Ecto neural progenitor cell (in vitro differentiated cells): ENCODE measurements around the gene EIF5A.

Experiments used
- DNase-seq: peaks from one replicate; pipeline ENCODE4 v3.0.0-alpha.2; 2018; ENCODE audit warnings: low spot score

The EIF5A gene

GRCh38 chr17:7355573-7355972 is 48.1 kb downstream of the EIF5A start:
- no peak for DNase-seq

GRCh38 chr17:7356072-7356549 is 48.7 kb downstream of the EIF5A start:
- peak; percentile 93 for DNase-seq

- DNase-seq: no peak
These were observed 49.3 kb downstream of the EIF5A start for GRCh38 chr17:7356756-7357155.

- no peak for DNase-seq
These were observed 50.0 kb downstream of the EIF5A start for GRCh38 chr17:7357381-7357780.

- DNase-seq: no peak
These were observed 54.5 kb downstream of the EIF5A start for GRCh38 chr17:7361906-7362305.
